NCI-H2227 (cell line): ENCODE measurements around the gene RPE65.
"Not testable (repeated sequence)": the region's sequence is repeated elsewhere in the genome, so short reads cannot be mapped to it uniquely, and the experiment has no call there.

Source experiments
- DNase-seq: peaks from one replicate; lab custom pipeline; 2025; ENCODE audit not compliant: unreplicated experiment; lab: John Stamatoyannopoulos, UW

RPE65 gene

DNA sequence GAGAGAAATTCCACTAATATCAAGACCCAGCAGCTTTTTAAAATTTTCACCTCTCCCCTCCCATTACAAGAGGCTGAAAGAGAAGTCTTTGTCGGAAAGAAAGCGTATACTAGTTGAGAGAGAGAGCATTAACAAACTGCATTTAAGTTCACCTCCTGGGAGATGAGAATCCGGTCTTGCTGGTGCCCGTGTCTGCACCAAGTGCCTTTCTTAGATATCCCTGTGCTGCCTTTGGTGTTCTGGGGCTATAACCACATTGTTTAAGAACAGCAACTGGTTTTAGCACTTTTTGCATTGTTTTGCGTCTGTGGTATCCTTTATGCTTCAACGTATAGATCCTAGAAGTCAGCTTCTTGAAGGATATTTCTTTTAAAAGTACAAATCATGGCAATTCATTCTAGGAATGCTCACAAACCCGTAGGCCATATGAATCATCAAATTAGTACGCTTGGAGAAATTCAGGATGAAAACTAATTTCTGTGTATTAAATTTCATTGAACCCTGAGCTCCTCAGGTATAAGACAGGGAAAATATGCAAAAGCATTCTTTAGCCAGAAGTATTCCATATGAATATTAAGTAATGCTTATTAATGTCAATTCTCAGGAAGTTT is 3.4 kb upstream of the RPE65 start:
- DNase-seq, result no peak

DNA sequence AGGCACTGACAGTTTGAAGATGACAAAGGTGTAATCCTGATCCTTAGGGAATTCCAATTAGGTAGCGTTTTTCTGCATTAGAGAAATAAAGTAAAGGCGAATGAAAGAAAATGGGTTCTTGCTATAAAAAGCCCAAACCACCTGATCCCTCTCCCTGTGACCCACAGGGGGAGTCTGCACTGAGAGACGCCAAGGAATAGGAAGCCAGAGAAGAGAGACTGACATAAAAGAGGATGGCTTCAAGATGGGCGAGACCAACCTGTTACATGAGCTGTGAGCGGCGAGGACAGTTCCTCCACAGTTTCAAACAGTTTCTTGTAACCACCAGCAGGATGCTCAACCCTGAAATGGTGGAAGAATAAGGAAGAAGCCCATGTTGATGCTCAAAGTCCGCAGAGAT is 1.4 kb downstream of the RPE65 start:
- DNase-seq, result no peak

DNA sequence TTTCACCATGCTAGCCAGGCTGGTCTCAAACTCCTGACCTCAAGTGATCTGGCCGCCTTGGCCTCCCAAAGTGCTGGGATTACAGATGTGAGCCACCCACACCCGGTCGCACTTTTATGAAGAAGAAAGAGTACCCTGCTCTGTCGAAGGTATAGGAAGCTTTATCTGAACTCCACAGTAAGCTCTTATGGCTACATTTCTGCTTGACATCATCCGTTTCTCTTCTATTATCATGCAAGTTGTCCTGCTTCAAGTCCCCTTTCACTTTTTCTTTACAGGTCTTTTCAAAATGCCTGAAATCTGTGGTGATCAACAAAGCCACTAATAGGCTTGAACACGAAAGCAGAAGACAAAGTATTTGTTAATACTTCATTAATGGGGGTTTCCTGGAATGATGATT is 4.0 kb downstream of the RPE65 start:
- no peak for DNase-seq

DNA sequence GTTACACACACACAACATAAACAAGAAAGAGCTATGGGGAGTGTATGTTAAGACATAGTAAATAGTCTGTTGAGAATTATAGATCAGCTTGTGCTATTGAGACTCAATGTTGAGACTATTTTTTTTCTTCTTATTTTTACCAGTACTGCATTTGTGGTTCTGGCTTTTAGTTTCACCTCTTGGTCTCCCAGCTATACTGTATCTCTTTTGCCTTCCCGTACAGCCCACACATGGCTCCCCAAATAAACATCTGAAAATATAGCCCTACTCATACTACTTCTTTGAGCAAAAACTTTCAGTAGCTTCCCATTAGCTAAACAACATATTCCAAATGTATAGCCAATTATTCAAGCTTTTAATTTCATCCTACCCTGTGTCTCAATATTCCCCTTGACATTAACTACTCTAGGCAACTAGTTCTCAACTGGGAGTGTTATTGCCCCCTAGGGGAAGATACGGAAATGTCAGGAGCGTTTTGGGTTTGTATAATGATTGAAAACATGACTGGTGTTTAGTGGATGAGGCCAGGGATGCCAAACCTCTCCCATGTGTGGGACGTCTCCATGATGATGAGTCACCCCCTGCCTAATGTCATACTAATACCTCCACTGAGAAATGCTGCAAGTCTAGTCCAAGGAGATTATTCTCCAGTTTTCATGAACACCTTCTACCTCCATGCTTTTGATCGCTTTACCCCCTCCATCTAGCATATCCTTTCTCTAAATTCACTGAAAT is 6.8 kb downstream of the RPE65 start:
- DNase-seq, result peak; percentile 44

DNA sequence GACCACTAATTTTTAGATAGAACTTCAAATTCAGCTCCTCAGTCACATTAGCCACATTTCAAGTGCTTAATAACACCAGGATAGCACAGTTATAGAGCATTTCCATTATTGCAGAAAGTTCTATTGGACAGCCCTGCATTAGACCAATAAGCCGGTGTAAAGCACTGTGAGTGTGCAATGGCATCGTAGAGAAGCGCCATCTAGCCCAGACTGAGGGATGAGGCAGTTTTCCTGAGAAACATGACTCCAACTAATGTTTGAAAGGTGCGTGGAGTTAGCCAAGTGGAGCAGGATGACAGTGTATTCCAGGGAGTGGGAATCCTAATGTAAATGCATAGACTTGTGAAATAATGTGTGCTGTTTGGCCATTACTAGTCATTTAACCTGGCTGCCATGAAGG is 7.7 kb downstream of the RPE65 start:
- no peak for DNase-seq

DNA sequence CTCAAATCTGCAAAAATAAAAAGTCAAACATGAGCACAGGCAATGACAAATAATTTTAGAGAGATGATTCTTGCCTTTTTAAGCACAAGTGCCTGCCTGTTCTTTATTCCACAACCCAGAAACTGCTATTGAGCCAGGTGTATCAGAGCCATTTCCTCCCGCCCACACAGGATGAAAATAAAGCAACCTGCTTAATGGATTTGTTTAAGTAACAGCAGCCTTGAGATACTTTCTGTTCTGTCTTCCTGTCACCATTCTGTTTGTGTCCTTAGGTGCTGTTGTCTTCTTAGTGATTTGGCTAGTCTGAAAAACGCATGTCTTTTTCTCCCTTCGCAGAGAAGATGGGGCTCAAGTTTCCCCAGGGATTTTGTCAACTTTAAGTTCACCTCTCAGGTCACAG is 11.4 kb downstream of the RPE65 start:
- no peak for DNase-seq

DNA sequence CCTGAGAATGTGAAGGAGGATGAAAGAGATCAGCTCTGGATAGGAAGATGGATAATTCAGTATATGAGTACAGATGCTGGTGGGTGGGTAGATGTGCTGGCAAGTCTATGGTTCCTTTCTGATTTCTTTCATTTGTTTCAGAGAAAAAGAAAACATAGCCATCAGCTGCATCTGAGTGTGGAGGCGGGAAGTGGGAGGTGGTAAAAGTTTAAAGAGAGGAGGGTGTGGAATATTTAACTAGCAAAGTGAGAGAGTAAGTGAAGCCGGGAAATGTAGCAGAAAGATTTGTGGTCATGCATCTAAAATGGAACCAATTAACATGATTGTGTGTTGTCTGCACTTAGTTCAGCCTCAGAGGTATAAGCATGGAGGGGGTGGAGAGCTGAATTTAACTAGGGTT is 16.4 kb downstream of the RPE65 start:
- no peak for DNase-seq

DNA sequence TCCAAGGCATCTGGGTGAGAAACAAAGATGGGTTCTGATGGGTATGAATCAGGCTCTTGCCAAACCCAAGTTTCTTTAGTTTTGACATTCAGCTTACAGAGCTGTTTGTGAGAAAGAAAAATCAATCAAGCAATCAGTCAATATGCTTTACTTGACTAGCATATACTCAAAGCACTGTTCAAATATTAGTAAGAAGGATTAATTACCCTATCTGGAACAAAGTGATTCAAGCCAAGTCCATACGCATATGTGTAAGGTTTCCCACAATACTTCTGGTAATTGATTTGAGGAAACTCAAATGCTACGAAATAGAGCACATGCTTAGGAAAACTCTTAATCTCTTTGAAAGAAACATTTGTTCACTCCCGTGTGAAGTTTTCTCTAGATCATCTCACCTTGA is 18.7 kb downstream of the RPE65 start:
- no peak for DNase-seq

DNA sequence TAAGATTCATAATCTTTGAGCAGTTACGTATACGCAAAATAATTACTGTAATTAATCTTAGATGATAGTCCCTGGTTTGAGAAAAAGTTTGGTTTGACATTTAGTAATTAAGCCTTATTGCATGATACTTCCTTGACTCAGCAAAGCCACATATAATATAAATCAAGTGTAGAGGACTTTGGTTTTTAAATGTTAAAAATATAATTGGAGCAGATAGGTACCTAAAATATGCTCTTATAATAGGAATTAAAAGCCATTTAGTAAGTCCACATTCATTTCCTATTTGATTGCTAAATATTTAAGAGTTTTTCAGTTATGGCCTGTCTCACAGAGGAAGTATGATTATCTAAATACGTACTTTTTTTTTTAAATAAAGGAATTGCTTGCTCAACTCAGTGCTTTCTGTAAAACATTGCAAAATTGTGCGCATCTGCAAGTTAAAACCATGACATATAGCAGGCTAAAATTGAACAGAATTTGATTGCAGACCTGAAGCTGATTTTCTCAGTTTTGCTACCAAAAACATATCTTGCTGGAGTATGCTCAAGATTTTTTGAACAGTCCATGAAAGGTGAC is 20.4 kb downstream of the RPE65 start:
- DNase-seq, result no peak

DNA sequence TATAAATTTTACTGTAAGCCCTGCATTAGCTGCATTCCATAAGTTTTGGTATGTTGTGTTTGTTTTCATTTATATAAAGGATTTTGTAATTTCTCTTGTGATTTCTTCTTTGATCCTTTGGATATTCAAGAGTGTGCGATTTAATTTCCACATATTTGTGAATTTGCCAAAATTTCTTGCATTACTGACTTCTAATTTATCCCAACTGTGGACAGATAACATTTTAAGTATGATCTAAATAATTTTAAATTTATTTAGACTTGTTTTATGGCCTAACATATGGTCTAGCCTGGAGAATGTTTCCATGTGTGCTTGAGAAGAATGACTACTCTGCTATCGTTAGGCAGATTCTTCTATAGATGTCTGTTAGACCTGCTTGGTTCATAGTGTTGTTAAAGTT is 23.2 kb downstream of the RPE65 start:
- DNase-seq, result no peak

DNA sequence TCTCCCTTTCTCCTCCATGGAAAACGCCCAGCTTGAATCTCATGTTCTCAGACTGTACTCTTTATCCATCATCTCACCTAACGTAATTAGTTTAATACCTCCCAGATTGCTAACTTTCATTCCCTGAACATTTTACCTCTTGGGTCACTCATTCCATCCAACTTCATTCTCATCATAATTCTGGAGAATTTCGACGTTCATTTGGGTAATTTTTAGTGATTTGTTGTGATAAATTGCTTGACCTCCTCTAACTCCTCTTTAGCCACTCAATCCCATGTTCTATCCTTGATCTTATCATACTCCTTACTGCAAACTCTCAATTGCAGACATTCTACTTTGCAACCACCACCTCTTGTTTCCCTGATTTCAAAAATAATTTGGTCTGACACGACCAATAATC is 28.4 kb downstream of the RPE65 start:
- no peak for DNase-seq

DNA sequence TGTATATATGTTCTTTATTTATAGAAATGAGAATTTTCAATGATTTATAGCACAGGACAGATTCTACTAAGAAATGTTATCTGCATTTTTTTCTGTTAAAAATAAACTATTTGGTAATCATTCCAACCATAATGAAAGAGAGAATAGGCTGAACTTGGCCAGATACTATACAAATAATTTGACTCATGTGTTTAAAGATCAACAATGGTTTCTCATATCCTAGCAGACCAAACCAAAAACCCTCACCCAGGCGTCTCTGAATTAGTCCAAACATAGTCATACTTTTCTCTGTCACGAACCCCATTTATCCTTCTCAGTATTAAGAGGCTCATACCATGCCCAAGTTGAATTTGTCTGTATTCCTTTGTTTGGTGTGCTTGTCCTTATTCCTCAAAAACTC is 40.3 kb downstream of the RPE65 start:
- DNase-seq, result no peak

DNA sequence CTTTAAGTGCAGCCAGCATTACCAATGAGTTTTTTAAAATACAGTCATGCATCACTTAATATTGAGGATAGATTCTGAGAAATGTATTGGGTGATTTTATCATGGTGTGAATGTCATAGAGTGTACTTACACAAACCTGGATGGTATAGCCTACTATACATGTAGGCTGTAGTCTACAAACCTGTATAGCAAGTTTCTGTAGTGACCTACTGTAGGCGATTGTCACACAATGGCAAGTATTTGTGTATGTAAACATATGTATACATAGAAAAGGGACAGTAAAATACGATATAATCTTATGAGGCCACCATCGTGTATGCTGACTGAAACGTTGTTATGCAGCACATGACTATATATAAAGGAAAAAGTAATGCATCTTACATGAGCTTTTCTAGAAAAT is 48.2 kb downstream of the RPE65 start:
- no peak for DNase-seq

DNA sequence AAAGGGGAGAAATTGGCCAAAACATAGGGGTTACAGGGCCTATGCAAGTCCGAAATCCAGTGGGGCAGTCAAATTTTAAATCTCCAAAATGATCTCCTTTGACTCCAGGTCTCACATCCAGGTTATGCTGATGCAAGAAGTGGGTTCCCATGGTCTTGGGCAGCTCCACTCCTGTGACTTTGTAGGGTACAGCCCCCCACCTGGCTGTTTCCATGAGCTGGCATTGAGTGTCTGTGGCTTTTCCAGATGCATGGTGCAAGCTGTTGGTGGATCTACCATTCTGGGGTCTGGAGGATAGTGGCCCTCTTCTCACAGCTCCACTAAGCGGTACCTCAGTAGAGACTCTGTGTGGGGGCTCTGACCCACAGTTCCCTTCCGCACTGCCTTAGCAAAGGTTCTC is 54.2 kb downstream of the RPE65 start:
- DNase-seq, result not testable (repeated sequence)

DNA sequence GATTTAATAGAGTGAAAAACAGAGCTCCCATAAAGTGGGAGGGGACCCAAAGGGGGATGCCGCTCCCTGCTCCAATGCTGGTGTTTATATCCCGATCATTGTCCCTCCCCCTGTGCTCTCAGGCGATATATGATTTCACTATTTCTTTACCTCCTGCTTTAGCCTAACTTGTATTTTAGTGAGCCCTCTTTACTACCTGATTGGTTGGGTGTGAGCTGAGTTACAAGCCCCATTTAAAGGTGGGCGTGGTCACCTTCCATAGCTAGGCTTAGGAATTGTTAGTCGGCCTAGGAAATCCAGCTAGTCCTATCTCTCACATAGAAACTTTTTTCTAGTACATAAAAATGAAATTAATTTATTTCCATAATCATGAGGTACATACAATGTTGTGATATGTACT is 57.3 kb downstream of the RPE65 start:
- not testable (repeated sequence) for DNase-seq

DNA sequence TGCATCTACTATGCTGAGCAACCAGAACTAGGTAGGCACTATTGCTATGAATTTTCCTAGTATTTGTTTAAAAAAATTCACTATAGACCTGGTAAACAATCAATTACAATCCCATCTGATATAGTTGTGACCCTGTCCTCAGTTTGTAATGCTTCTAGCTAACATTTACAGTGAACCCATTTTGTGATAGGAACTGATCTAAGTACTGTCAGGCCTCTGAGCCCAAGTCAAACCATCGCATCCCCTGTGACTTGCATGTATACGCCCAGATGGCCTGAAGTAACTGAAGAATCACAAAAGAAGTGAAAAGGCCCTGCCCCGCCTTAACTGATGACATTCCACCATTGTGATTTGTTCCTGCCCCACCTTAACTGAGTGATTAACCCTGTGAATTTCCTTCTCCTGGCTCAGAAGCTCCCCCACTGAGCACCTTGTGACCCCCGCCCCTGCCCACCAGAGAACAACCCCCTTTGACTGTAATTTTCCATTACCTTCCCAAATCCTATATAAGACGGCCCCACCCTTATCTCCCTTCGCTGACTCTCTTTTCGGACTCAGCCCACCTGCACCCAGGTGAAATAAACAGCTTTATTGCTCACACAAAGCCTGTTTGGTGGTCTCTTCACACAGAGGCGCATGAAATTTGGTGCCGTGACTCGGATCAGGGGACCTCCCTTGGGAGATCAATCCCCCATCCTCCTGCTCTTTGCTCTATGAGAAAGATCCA is 63.8 kb downstream of the RPE65 start:
- not testable (repeated sequence) for DNase-seq

DNA sequence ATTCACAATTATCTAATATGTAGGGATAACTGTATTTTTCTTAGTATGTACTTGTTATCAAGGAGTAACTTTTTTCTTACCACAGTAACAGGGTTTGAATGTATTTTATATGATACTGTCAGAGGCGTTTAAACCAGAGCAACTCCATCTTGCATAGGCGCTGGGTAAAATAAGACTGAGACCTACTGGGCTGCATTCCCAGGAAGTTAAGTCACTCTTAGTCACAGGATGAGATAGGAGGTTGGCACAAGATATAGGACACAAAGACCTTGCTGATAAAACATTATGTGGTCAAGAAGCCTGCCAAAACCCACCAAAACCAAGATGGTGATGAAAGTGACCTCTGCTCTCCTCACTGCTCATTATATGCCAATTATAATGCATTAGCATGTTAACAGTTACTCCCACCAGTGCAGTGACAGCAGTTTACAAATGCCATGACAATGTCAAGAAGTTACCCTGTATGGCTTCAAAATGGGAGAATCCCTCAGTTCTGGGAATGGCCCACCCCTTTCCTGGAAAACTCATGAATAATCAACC is 64.8 kb downstream of the RPE65 start:
- no peak for DNase-seq

DNA sequence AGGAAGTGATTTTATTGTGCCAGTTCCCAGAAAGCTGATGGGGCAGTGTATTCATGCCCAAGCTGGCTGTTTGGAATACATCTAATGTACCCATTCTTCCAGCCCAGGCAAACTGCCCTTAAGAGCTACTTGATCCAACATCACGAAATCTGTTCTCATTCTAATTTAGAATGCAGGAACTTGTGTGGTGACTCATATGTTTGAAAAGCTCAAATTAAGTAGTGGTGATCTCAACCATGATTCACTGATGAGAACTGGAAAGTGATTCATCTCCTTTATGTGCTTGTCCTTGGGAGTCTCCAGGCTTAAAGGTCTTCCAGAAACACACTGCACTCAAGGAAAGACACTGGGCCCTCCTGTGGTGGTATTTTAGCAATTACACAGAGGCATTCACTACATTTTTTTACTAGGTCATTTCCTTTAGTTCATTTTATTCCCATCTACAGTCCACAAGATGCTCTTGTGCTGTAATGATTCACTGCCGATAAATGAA is 65.4 kb downstream of the RPE65 start:
- DNase-seq, result peak; percentile 17

DNA sequence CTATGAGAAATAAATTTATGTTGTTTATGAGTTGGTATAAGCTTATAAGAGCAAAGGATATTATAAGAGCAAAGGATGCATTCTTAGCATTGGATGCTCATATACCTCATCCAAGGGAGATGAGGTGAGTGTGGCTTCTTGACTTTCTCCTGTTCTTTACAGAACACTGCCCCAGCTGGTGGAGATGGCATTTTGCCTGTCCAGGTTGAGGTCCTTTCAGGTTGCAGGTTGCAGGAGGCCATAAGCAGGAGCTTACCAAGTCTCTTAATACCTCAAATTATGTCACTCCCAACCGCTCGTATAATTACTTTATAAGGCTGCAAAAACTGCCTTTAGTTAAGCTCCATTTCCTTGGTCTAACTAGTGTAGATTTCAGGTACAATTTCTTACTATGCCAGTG is 66.7 kb downstream of the RPE65 start:
- no peak for DNase-seq

DNA sequence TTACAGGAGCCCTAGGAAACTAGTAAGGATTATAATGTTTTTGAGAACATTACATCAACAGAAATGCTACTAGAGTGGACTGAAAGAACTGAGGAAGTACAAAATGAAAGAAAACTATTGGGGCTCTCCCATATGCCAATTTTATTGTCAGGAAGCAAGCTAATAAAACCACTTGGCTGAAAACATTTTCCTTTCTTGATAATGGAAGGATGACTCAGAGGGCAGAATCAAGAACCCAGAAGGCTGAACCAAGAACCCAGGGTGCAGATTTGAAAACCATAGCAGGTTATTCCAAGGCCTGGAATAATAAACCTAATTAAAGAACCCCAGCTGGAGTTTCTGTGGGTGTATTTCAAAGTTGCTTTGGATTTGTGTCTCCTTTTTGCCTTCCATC is 70.7 kb downstream of the RPE65 start:
- no peak for DNase-seq
